GM21381 (cell line): Measurements from ENCODE around the gene TAOK1.
"Not testable (repeated sequence)": the region's sequence is repeated elsewhere in the genome, so short reads cannot be mapped to it uniquely, and the experiment has no call there.

Source experiments
- ATAC-seq: cut with Tn5 transposase; IDR thresholded peaks from one replicate; pipeline ENCODE4 v1.9.1; 2021; ENCODE audit warnings: mild to moderate bottlenecking, moderate library complexity; ENCODE audit not compliant: unreplicated experiment

Gene TAOK1

DNA sequence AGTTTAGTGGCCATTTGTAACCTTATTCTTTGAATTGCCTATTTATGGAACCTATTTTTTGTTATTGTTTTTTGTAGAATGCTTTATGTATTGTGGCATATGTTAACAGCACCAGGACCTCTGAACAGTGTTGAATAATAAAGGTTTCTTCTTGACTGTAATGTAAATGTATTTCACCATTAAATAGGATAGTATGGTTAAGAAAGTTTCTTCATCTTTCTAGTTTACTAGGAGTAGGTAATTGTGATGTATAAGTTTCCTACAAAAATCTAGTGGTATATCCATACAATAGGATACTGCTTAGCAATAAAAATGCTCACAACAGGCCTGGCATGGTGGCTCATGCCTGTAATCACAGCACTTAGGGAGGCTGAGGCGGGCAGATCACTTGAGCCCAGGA lies 52.3 kb downstream of the TAOK1 start:
- no peak for ATAC-seq

- no peak for ATAC-seq
Observed at GRCh38 chr17:29443041-29443739, 53.0 kb downstream of the TAOK1 start.

DNA sequence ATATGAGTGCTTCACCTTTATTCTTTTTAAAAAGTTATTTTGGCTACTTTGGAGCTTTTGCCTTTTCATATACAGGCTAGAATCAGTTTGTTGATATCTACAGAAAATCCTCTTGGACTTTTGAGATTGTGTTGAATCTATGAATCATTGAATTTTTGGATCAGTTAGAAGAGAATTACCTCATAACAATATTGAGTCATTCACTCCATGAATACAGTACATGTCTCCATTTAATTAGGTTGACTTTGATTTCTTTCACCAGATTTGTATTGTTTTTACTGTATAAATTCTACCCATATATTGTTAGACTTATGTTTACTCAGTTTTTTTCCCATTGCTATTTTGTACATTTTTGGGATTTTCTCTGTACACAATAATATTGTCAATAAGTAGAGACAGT lies 54.4 kb downstream of the TAOK1 start:
- no peak for ATAC-seq

DNA sequence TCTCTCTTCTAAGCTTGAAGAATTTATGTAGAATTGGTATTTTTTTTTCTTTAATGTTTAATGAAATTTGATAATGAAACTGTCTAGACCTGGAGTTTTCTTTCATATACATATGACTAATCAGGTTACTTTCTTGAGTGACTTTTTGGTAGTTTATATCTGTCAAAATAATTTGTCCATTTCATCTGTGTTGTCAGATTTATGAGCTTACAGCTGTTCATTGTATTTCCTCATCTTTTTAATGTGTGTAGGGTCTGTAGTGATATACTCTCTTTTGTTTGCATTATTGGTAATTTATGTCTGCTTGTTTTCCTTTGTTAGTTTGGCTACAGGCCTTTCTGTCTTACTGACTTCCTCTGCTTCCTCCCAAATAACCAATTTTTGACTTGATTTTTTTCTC lies 55.7 kb downstream of the TAOK1 start:
- ATAC-seq: no peak

- no peak for ATAC-seq
Observed at GRCh38 chr17:29449865-29450671, 59.9 kb downstream of the TAOK1 start.

DNA sequence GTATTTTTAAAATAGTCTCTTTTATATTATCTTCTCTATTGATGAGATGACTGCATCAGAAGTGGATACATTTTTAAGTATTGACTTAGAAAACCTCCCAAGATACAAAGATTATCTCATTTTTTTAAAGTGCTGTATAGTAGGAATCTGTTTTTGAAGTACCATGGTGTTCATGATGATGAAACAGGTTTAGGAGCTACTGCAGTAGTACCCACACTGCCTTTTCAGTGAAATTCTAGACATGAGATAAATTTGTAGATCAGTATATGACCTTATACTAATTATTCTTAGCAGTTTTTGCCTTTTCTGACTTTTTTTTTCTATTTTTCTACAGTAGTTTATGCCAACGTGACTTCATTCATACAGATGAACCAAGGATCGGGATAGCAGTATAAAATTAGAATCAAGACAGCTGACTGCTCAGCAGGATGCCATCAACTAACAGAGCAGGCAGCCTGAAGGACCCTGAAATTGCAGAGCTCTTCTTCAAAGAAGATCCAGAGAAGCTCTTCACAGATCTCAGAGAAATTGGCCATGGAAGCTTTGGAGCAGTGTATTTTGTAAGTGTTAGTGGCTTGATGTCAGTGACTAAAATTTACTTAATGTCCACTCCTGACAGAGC lies 61.1 kb downstream of the TAOK1 start:
- ATAC-seq: no peak

DNA sequence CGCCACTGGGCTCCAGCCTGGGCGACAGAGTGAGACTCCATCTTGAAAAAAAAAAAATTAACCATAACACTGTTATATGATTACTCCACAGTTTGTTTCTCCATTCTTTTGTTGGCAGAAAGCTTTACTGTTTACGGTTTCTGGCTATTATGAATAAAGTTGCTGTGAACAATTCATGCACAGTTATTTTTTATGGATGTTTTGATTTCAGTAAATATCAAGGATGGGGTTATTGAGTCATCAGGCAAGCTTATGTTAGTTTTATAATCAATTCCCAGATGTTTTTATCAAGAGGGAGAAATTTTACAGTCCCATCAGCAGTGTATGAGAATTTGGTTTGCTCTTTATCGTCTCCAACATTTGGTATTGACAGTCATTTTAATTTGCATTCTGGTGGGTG lies 67.9 kb downstream of the TAOK1 start:
- ATAC-seq: no peak

DNA sequence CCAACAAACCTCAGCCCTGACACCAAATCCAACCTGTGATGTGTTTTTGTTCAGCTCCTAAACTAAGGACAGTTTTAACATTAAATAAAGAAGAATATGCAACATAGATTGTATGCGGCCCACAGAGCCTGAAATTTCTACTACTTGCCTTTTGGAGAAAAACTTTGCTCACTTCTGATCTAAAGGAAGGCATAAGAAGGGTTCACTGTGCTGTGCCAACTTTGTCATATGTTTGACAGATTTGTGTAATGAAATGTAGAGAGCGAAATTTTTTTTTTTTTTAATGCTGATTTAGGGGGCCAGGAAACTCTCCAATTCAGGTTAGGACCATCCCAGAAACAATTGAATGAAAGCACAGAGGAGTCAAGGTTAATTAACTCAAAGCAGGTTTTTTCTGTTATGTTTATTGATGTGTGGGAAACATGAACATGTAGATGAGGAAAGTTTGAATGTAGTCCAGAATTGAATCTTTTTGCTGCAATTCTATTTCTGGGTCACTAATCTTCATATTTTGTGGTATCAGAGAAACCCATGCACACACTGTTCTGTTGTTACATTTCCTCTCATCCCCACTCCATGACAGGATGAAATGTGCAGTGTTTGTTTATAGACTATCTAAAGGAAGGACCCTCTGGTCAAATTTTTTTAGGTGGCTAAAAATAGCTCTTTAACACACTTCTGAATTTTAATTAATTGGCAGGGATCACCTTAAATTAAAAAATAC lies 71.5 kb downstream of the TAOK1 start:
- ATAC-seq: no peak

DNA sequence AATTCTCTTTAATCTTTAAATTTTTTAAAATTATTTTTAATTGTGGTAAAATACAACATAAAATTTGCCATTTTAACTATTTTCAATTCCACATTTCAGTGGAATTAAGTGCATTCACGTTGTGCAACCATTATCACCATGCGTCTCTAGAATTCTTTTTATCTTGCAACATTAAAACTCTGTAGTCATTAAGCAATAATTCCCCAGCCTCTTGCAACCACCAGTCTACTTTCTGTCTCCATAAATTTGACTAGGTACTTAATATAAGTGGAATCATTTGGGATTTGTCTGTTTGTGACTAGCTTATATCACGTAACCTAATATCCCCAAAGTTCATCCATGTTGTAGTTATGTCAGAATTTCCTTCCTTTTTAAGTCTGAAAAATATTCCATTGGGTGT lies 79.1 kb downstream of the TAOK1 start:
- no peak for ATAC-seq

DNA sequence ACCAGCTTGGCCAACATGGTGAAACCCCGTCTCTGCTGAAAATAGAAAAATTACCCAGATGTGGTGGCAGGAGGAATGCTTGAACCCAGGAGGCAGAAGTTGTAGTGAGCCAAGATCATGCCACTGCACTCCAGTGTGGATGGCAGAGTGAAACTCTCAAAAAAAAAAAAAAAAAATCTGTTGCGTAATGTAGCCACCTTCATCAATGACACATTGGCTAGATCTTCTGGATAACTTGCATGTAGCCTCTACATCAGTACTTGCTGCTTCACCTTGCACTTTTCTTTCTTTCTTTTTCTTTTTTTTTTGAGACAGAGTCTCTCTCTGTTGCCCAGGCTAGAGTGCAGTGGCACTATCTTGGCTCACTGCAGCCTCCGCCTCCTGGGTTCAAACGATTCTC lies 83.3 kb downstream of the TAOK1 start:
- ATAC-seq: not testable (repeated sequence)

GRCh38 chr17:29474297-29474696 lies 84.1 kb downstream of the TAOK1 start:
- no peak for ATAC-seq

DNA sequence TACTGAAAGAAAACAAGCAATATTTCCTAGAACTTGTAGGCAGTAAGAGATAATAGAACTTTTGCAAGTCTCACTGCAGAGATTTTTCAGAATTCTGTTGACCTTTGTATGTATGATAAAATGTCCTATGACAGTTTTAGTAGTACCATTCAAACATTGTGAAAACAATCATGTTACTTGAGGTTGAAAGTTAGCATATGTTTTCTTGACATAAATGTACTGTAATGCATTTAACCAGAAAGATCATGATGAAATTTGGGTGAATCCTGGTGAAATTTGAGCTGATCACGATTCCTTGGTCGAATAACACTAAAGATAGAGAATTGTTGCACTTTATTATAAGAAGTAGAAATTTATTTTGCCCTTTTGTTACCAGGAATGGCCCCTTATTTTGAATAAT lies 85.7 kb downstream of the TAOK1 start:
- ATAC-seq: no peak

- not testable (repeated sequence) for ATAC-seq
Observed at GRCh38 chr17:29480249-29480928, 90.2 kb downstream of the TAOK1 start.

GRCh38 chr17:29483503-29483902 lies 93.3 kb downstream of the TAOK1 start:
- ATAC-seq: no peak

- ATAC-seq: no peak
Observed at GRCh38 chr17:29495011-29495410, 104.8 kb downstream of the TAOK1 start.

- no peak for ATAC-seq
Observed at GRCh38 chr17:29504711-29505110, 114.5 kb downstream of the TAOK1 start.

- no peak for ATAC-seq
Observed at GRCh38 chr17:29505836-29506235, 115.7 kb downstream of the TAOK1 start.

DNA sequence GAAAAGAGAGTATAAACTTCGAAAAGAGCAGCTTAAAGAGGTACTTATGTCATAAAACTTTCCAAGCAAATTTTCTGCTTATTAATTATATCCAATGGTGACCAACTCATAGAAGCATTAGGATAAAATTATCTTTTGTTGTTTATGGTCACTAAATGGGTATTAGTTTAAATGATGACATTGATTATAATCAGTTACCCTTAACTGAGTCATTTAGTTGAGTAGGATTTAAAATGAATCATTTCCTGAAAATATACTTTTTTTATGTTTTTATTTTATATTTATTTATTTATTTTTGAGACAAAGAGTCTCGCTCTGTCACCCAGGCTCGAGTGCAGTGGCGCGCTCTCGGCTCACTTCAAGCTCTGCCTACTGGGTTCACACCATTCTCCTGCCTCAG lies 120.8 kb downstream of the TAOK1 start:
- no peak for ATAC-seq

GRCh38 chr17:29514792-29515191 lies 124.6 kb downstream of the TAOK1 start:
- no peak for ATAC-seq

DNA sequence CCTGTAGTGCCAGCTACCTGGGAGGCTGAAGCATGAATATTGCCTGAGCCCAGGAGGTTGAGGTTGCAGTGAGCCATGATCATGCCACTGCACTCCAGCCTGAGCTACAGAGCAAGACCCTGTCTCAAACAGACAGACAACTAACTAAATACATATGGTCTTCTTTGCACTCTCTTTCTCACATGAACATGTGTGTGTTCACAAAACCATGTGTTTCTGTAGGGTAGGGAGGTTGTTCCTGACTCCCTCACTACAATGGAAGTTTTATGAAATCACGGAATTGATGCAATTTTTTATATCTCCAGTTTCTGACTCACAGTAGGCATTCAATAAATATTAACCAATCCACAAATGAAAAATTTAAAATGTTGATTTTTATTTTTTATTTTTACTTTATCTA lies 128.2 kb downstream of the TAOK1 start:
- no peak for ATAC-seq

DNA sequence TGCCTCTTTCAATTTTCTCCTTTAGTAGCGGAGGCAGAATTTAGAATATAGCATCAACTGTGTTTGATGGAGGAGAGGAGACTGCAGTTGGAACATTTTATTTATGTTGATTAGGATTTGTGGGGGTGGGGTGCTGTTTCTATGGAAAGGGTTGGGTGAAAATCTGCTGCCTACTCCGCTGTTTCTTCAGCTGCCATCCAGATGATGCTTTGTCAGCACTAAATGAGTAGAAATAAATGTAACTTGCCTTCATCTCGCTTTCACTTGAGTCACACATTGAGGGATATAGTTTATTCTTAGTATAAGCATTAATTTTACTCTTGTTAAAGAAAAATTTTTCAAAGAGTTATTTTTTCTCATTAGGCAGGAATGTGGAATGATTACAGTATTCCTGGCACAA lies 134.5 kb downstream of the TAOK1 start:
- no peak for ATAC-seq
